ENCODE results near the gene TGM5. TPM values are rescaled to one million over a fixed set of nuclear protein-coding genes. Genes with fewer than 3 reads are reported as not detected.

TGM5 gene
- total RNA-seq, 2 donors from 2014 or later, result not detected

DNA sequence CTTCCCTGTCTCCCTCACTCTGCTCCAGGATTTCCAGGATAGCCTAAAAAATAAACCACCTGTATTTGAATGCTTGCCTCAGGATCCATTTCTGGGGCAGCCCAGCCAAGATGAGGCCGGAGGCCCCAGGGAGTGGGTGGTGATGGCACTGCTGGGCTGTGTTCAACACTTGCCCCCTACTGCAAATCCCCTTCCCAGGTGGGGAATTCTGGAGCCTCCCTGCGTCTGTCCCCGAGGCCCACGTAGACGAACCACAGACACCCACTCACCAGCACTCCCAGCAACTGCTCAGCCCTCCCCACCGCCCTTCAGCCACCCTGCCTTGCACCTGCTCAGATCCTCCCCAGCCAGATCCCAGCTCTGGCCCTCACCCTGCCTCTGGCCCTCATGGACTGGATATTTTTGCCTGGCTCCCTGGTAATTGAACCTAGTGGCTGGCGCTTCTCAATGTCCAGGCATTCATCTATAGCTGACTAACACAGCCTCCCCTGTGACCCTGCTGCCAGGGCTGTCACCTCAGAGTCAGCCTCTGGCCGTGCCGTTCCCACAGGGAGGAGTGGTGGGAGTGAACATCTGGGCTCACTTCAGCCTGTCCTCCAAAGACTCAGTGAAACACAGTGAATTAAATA lies 28.8 kb downstream of the TGM5 start:
- TF ChIP-seq, protein P1, sequence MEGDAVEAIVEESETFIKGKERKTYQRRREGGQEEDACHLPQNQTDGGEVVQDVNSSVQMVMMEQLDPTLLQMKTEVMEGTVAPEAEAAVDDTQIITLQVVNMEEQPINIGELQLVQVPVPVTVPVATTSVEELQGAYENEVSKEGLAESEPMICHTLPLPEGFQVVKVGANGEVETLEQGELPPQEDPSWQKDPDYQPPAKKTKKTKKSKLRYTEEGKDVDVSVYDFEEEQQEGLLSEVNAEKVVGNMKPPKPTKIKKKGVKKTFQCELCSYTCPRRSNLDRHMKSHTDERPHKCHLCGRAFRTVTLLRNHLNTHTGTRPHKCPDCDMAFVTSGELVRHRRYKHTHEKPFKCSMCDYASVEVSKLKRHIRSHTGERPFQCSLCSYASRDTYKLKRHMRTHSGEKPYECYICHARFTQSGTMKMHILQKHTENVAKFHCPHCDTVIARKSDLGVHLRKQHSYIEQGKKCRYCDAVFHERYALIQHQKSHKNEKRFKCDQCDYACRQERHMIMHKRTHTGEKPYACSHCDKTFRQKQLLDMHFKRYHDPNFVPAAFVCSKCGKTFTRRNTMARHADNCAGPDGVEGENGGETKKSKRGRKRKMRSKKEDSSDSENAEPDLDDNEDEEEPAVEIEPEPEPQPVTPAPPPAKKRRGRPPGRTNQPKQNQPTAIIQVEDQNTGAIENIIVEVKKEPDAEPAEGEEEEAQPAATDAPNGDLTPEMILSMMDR (conservative IDR thresholded peaks at IDR 0.05), result no peak
- H3K36me3 Mint-ChIP-seq (ENCODE audit: low read depth), result no peaks in the 10 kb centered on the region
- H3K36me3 ChIP-seq (ENCODE audit: control insufficient read depth, insufficient read depth, low read length), result no peaks in the 10 kb centered on the region
- no peak overlapping the region for H3K4me3 Mint-ChIP-seq
- H3K27me3 Mint-ChIP-seq (ENCODE audit: insufficient read depth), result peaks cover 38% of the 10 kb centered on the region
- H3K4me3 ChIP-seq (ENCODE audit: low read length), result no peak overlapping the region
- H3K9ac ChIP-seq (ENCODE audit: extremely low read depth, low read length, poor library complexity, severe bottlenecking), result no peak overlapping the region
- no peak overlapping the region for H3K27ac ChIP-seq (ENCODE audit: low read depth, low read length)
- H3K9me3 Mint-ChIP-seq, result no peaks in the 10 kb centered on the region
- no peak overlapping the region for H3K27ac Mint-ChIP-seq
- H3K4me1 Mint-ChIP-seq, result peaks cover 2% of the 10 kb centered on the region
- H3K27me3 ChIP-seq (ENCODE audit: control insufficient read depth, insufficient read depth, low read length, poor library complexity, severe bottlenecking), result peaks cover 3% of the 10 kb centered on the region
- no peaks in the 10 kb centered on the region for H3K9me3 ChIP-seq (ENCODE audit: control insufficient read depth, low read length)
- no peaks in the 10 kb centered on the region for H3K4me1 ChIP-seq (ENCODE audit: control insufficient read depth, insufficient read depth, low read length)
- WGBS, 2 experiments (ENCODE audit: insufficient coverage in 1 of 2, insufficient read length in 1 of 2), result 93 to 94% methylated on average over 3 to 9 of the region's 9 CpGs
- DNase-seq, result no peak

DNA sequence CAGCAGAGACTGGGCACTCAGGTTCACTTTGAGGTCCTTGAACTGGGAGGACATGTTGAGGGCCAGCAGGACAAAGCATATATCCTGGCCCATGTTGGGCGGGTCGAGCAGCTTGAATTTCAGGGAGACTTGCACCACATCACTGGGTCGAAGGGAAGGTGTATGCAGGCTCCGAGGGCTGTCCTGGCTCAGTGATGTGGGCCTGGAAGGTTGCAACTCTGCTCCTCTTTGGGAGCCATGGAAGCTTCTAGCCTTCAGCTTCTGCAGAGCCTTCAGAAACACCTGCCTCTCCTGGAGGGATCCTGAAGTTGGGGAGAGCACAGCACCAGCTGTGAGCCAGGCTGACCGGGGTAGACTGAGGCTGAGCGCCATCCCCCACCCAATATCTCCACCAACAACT lies 31.2 kb downstream of the TGM5 start:
- no peak for DNase-seq
- Histone ChIP-seq H3K9ac (ENCODE audit: extremely low read depth, low read length, poor library complexity, severe bottlenecking) (no peak overlapping the region), H3K4me3 (ENCODE audit: low read length) (no peak overlapping the region), H3K4me1 (ENCODE audit: control insufficient read depth, insufficient read depth, low read length) (no peaks in the 10 kb centered on the region), H3K9me3 (ENCODE audit: control insufficient read depth, low read length) (no peaks in the 10 kb centered on the region), H3K27ac (ENCODE audit: low read depth, low read length) (no peak overlapping the region), H3K36me3 (ENCODE audit: control insufficient read depth, insufficient read depth, low read length) (no peaks in the 10 kb centered on the region), H3K27me3 (ENCODE audit: control insufficient read depth, insufficient read depth, low read length, poor library complexity, severe bottlenecking) (peaks cover 6% of the 10 kb centered on the region)
- H3K4me3 Mint-ChIP-seq, result no peak overlapping the region
- TF ChIP-seq, protein P1 (conservative IDR thresholded peaks at IDR 0.05), result no peak
- 90% methylated on average over 4 to 6 of the region's 6 CpGs for WGBS, 2 experiments (ENCODE audit: insufficient coverage in 1 of 2, insufficient read length in 1 of 2)
- no peaks in the 10 kb centered on the region for H3K36me3 Mint-ChIP-seq (ENCODE audit: low read depth)
- H3K27me3 Mint-ChIP-seq (ENCODE audit: insufficient read depth), result peaks cover 37% of the 10 kb centered on the region
- H3K9me3 Mint-ChIP-seq, result no peaks in the 10 kb centered on the region
- H3K27ac Mint-ChIP-seq, result no peak overlapping the region
- H3K4me1 Mint-ChIP-seq, result peaks cover 2% of the 10 kb centered on the region

DNA sequence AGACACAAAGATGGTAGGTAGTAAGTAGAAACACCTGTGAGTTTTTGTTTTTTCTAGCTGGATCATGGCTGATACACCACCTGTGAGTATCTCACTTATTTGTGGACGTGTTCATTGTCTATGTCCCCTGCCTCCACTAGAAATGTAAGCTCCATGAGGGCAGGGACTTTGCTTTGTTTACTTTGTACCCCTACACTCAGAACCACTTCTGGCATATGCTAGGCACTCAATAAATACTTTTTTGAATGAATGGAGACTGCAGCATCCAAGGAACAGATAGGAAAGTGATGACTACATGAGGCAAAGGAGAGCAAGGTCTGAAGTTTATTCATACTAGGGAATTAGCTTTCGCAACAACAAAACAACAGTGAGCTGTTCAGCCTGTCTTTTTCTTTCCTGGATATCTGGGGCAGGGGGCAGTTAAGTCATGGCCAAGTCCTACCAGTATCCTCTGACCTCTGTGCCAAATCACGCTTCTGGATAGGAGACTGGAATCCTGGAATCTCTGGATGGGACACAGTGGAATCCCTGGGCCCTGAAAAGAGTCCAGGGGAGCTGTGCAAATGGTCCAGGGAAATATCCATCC lies 34.3 kb downstream of the TGM5 start:
- no peaks in the 10 kb centered on the region for H3K4me1 ChIP-seq (ENCODE audit: control insufficient read depth, insufficient read depth, low read length)
- Mint-ChIP-seq H3K9me3 (no peaks in the 10 kb centered on the region), H3K4me1 (no peaks in the 10 kb centered on the region), H3K4me3 (no peak overlapping the region), H3K36me3 (ENCODE audit: low read depth) (no peaks in the 10 kb centered on the region), H3K27ac (no peak overlapping the region), H3K27me3 (ENCODE audit: insufficient read depth) (peaks cover 39% of the 10 kb centered on the region)
- H3K9me3 ChIP-seq (ENCODE audit: control insufficient read depth, low read length), result no peaks in the 10 kb centered on the region
- TF ChIP-seq, protein P1 (conservative IDR thresholded peaks at IDR 0.05), result no peak
- no peaks in the 10 kb centered on the region for H3K36me3 ChIP-seq (ENCODE audit: control insufficient read depth, insufficient read depth, low read length)
- no peak overlapping the region for H3K4me3 ChIP-seq (ENCODE audit: low read length)
- DNase-seq, result no peak
- peaks cover 6% of the 10 kb centered on the region for H3K27me3 ChIP-seq (ENCODE audit: control insufficient read depth, insufficient read depth, low read length, poor library complexity, severe bottlenecking)
- 80 to 94% methylated on average over 3 of the region's 3 CpGs for WGBS, 2 experiments (ENCODE audit: insufficient coverage in 1 of 2, insufficient read length in 1 of 2)
- H3K9ac ChIP-seq (ENCODE audit: extremely low read depth, low read length, poor library complexity, severe bottlenecking), result no peak overlapping the region
- no peak overlapping the region for H3K27ac ChIP-seq (ENCODE audit: low read depth, low read length)

Data from endodermal cell (in vitro differentiated cells).